Omental fat pad (tissue), 4 donors: ENCODE data around the gene CRNKL1. TPM values are rescaled to one million over a fixed set of nuclear protein-coding genes. Genes with fewer than 3 reads are reported as not detected.

ENCODE experiments used
- ATAC-seq: fragments of 150-250 bp; one replicate; pipeline ENCODE4 v1.9.1; 2016; ENCODE audit warnings: mild to moderate bottlenecking, moderate library complexity; ENCODE audit not compliant: low FRiP score
- DNase-seq: peaks from one replicate; pipeline ENCODE4 v3.0.0-alpha.2; 2019; ENCODE audit warnings: low spot score
- total RNA-seq, 4 donors: library from RNA; depleted of rRNA; stranded (reverse); fragments of >200 nt; gene quantifications; one replicate each; pipeline ENCODE4 v1.1.0, GENCODE V29; 2016
- TF ChIP-seq, protein P1 (sequence below), 3 donors: fragments of 450-650 bp; IDR thresholded peaks; one replicate each; pipeline ENCODE4 v1.5.1; 2016 to 2017; ENCODE audit warnings: antibody characterized with exemption in 3 of 3, mild to moderate bottlenecking in 3 of 3, moderate library complexity in 2 of 3

The CRNKL1 gene
- total RNA-seq, 4 donors from 2014 or later = 13.8 to 30.7 (median 15.6) TPM

GRCh38 chr20:20063941-20064702, 11.9 kb upstream of the CRNKL1 start:
- TF ChIP-seq, protein P1, sequence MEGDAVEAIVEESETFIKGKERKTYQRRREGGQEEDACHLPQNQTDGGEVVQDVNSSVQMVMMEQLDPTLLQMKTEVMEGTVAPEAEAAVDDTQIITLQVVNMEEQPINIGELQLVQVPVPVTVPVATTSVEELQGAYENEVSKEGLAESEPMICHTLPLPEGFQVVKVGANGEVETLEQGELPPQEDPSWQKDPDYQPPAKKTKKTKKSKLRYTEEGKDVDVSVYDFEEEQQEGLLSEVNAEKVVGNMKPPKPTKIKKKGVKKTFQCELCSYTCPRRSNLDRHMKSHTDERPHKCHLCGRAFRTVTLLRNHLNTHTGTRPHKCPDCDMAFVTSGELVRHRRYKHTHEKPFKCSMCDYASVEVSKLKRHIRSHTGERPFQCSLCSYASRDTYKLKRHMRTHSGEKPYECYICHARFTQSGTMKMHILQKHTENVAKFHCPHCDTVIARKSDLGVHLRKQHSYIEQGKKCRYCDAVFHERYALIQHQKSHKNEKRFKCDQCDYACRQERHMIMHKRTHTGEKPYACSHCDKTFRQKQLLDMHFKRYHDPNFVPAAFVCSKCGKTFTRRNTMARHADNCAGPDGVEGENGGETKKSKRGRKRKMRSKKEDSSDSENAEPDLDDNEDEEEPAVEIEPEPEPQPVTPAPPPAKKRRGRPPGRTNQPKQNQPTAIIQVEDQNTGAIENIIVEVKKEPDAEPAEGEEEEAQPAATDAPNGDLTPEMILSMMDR (IDR thresholded peaks at IDR 0.05) = no peak
- DNase-seq (no peak), ATAC-seq (no peak)

GRCh38 chr20:20060234-20060998, 8.2 kb upstream of the CRNKL1 start:
- ATAC-seq = no peak
- TF ChIP-seq, protein P1 (IDR thresholded peaks at IDR 0.05) = no peak

DNA sequence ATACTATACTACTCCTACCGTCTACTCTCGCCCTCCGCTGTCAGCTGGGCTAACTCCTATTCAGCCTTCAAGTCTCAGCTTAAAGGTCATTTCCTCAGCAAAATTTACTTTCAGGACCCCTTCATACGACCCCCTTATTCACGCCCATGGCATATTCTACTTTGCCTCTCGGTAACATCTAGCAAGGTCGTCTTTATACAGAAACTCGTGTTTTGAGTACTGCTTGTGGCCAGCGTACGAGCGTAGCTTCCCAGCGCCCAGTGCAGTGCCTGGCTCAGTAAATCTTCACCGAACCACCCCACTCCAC, 546 bp downstream of the CRNKL1 start:
- DNase-seq (no peak), ATAC-seq (no peak)
- TF ChIP-seq, protein P1 (IDR thresholded peaks at IDR 0.05) = no peak

More at GRCh38 chr20:20060234-20060998, 8.2 kb upstream of the CRNKL1 start:
- DNase-seq = no peak

DNA sequence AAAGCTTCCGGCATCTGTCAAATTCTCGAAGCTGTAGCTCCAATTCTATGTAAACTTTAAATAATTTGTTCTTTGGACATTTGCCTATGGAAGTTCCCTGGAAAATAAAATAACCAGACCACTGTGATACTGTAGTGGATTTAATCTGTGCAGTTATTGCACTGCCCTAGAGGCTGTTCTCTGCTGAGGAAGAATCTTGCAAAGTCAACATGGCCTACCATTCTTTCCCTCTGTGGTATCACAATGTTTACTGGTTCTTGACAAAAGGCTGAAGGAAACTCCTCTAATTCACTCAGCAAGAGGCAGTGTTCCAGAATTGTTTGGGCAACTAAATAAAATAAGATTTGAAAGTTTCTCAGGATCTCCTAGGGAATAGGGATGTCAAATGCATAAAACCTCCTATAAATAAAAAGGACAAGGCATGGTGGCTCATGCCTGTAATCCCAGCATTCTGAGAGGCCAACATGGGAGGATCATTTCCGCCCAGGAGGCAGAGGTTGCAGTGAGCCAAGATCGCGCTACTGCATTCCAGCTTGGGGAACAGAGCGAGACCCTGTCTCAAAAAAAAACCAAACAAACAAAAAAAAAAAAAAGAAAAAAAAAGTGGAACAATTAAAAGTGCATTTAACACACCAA, 12.4 kb downstream of the CRNKL1 start:
- no peak for DNase-seq
- ATAC-seq = no peak
- TF ChIP-seq, protein P1 (IDR thresholded peaks at IDR 0.05) = no peak

DNA sequence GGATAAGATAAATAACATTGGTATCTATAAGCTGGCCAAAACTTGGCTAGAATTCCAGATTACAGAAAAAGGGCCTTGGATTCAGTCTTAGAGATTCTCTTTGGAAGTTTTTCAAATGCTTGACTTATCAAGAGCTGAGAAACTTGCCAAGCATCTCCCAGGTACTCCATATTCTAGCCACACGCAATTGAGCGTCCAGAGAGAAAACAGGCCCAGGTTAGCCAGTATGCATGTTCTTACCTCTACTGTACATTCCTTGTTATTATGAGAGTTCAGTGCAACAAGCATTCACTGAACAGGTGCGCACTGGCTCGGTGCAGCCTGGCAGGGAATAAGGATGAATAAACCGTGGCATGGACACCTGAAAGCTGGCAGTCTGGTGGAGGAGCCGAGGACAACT, 13.7 kb downstream of the CRNKL1 start:
- TF ChIP-seq, protein P1 (IDR thresholded peaks at IDR 0.05) = no peak
- ATAC-seq (no peak), DNase-seq (no peak)

DNA sequence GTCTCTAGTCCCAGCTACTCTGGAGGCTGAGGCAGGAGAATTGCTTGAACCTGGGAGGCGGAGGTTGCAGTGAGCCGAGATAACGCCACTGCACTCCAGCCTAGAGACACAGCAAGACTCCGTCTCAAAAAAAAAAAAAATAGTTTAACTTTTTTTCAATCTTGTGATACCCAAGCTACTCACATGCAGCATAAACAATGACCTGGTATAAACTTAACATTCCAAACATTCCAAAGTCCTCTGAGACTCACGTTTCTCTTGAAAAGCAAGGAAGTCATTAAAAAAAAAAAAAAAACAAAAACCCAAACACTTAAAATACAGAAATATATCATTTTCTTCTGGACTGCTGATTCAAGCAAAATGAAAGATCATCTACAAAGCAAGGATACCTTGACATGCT, 14.3 kb downstream of the CRNKL1 start:
- no peak for ATAC-seq
- DNase-seq = no peak
- TF ChIP-seq, protein P1 (IDR thresholded peaks at IDR 0.05) = no peak
